ENCODE measurements around the gene GADD45G. TPM values are rescaled to one million over a fixed set of nuclear protein-coding genes. Genes with fewer than 3 reads are reported as not detected.

Gene GADD45G
- polyA plus RNA-seq, 1 donor from 2014 or later: 161 TPM

GRCh38 chr9:89594811-89595550 lies 9.8 kb upstream of the GADD45G start:
- no peaks in the 10 kb centered on the region for H3F3A ChIP-seq (ENCODE audit: insufficient read depth, low read length, poor library complexity, severe bottlenecking)
- TF ChIP-seq SMC3 (conservative IDR thresholded peaks at IDR 0.05; ENCODE audit: poor library complexity) (no peak), EP300 (conservative IDR thresholded peaks at IDR 0.05; ENCODE audit: poor library complexity, severe bottlenecking) (no peak), MXI1 (conservative IDR thresholded peaks at IDR 0.05; ENCODE audit: poor library complexity, severe bottlenecking) (no peak), TAF1 (IDR thresholded peaks at IDR 0.05; ENCODE audit: low read depth) (no peak), EZH2 (IDR thresholded peaks at IDR 0.05; ENCODE audit: borderline replicate concordance, insufficient read depth, low read length, poor library complexity, severe bottlenecking) (no peak), CTCF (IDR thresholded peaks at IDR 0.05; ENCODE audit: poor library complexity, severe bottlenecking) (no peak), RAD21 (conservative IDR thresholded peaks at IDR 0.05) (no peak), POLR2AphosphoS5 (IDR thresholded peaks at IDR 0.05) (no peak)
- TF ChIP-seq, protein P1, sequence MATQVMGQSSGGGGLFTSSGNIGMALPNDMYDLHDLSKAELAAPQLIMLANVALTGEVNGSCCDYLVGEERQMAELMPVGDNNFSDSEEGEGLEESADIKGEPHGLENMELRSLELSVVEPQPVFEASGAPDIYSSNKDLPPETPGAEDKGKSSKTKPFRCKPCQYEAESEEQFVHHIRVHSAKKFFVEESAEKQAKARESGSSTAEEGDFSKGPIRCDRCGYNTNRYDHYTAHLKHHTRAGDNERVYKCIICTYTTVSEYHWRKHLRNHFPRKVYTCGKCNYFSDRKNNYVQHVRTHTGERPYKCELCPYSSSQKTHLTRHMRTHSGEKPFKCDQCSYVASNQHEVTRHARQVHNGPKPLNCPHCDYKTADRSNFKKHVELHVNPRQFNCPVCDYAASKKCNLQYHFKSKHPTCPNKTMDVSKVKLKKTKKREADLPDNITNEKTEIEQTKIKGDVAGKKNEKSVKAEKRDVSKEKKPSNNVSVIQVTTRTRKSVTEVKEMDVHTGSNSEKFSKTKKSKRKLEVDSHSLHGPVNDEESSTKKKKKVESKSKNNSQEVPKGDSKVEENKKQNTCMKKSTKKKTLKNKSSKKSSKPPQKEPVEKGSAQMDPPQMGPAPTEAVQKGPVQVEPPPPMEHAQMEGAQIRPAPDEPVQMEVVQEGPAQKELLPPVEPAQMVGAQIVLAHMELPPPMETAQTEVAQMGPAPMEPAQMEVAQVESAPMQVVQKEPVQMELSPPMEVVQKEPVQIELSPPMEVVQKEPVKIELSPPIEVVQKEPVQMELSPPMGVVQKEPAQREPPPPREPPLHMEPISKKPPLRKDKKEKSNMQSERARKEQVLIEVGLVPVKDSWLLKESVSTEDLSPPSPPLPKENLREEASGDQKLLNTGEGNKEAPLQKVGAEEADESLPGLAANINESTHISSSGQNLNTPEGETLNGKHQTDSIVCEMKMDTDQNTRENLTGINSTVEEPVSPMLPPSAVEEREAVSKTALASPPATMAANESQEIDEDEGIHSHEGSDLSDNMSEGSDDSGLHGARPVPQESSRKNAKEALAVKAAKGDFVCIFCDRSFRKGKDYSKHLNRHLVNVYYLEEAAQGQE (IDR thresholded peaks at IDR 0.05; ENCODE audit: borderline replicate concordance): no peak
- no peak overlapping the region for H3K4me3 ChIP-seq (ENCODE audit: low read length)
- no peak overlapping the region for H3K9ac ChIP-seq (ENCODE audit: low read length)
- H4K20me1 ChIP-seq (ENCODE audit: insufficient read depth): no peaks in the 10 kb centered on the region
- H3K4me2 ChIP-seq (ENCODE audit: low read length): no peak overlapping the region
- H2AFZ ChIP-seq (ENCODE audit: low read depth, low read length): no peak overlapping the region
- H3K27ac ChIP-seq (ENCODE audit: low read length): no peak overlapping the region
- H3K27me3 ChIP-seq (ENCODE audit: insufficient read depth, low read depth, low read length): no peaks in the 10 kb centered on the region
- H3K36me3 ChIP-seq (ENCODE audit: insufficient read depth, low read length): no peaks in the 10 kb centered on the region
- H3K9me3 ChIP-seq (ENCODE audit: low read length): no peaks in the 10 kb centered on the region
- no peaks in the 10 kb centered on the region for H3K9me2 ChIP-seq (ENCODE audit: insufficient read depth, low read length)
- no peaks in the 10 kb centered on the region for H3K79me2 ChIP-seq (replicated peaks; ENCODE audit: insufficient read depth, low read length)

GRCh38 chr9:89595646-89596045 lies 9.2 kb upstream of the GADD45G start:
- Histone ChIP-seq H3K9ac (ENCODE audit: low read length) (no peak overlapping the region), H3K27ac (ENCODE audit: low read length) (no peak overlapping the region), H3K9me2 (ENCODE audit: insufficient read depth, low read length) (no peaks in the 10 kb centered on the region), H3K79me2 (replicated peaks; ENCODE audit: insufficient read depth, low read length) (no peaks in the 10 kb centered on the region), H3K9me3 (ENCODE audit: low read length) (no peaks in the 10 kb centered on the region), H3F3A (ENCODE audit: insufficient read depth, low read length, poor library complexity, severe bottlenecking) (no peaks in the 10 kb centered on the region), H3K4me3 (ENCODE audit: low read length) (no peak overlapping the region), H3K27me3 (ENCODE audit: insufficient read depth, low read depth, low read length) (no peaks in the 10 kb centered on the region), H2AFZ (ENCODE audit: low read depth, low read length) (no peak overlapping the region), H3K4me2 (ENCODE audit: low read length) (no peak overlapping the region), H4K20me1 (ENCODE audit: insufficient read depth) (no peaks in the 10 kb centered on the region), H3K36me3 (ENCODE audit: insufficient read depth, low read length) (no peaks in the 10 kb centered on the region)
- TF ChIP-seq, protein P1 (IDR thresholded peaks at IDR 0.05; ENCODE audit: borderline replicate concordance): no peak
- TF ChIP-seq TAF1 (IDR thresholded peaks at IDR 0.05; ENCODE audit: low read depth): no peak
- no peak for TF ChIP-seq SMC3 (conservative IDR thresholded peaks at IDR 0.05; ENCODE audit: poor library complexity)
- TF ChIP-seq POLR2AphosphoS5 (IDR thresholded peaks at IDR 0.05): no peak
- no peak for TF ChIP-seq EZH2 (IDR thresholded peaks at IDR 0.05; ENCODE audit: borderline replicate concordance, insufficient read depth, low read length, poor library complexity, severe bottlenecking)
- TF ChIP-seq RAD21 (conservative IDR thresholded peaks at IDR 0.05): no peak
- TF ChIP-seq CTCF (IDR thresholded peaks at IDR 0.05; ENCODE audit: poor library complexity, severe bottlenecking): no peak
- TF ChIP-seq MXI1 (conservative IDR thresholded peaks at IDR 0.05; ENCODE audit: poor library complexity, severe bottlenecking): no peak
- TF ChIP-seq EP300 (conservative IDR thresholded peaks at IDR 0.05; ENCODE audit: poor library complexity, severe bottlenecking): no peak
